GM23338 (cell line): ENCODE measurements around the gene CCDC70.

Source experiments
- CREB1 ChIP-seq: fragments of 250-450 bp; sonication (Bioruptor Pico); IDR thresholded peaks from 2 replicates; pipeline ENCODE4 v1.5.0; 2020; ENCODE audit warnings: low read depth, mild to moderate bottlenecking, moderate library complexity
- EZH2 ChIP-seq: fragments of 200-600 bp; sonication (generic); IDR thresholded peaks from one replicate; pipeline ENCODE4 v1.8.0; 2017; ENCODE audit warnings: antibody characterized with exemption, mild to moderate bottlenecking, low read depth; ENCODE audit not compliant: unreplicated experiment
- JUNB ChIP-seq: IDR thresholded peaks from one replicate; pipeline ENCODE4 v1.6.1; 2016; ENCODE audit warnings: antibody characterized with exemption; ENCODE audit not compliant: unreplicated experiment
- POLR2AphosphoS5 ChIP-seq: IDR thresholded peaks from 2 replicates; pipeline ENCODE4 v1.6.1; 2016; ENCODE audit warnings: antibody characterized with exemption, low read depth
- TF ChIP-seq, protein P1 (sequence below), 2 experiments: fragments of 200-600 bp in 1 of 2; sonication (generic) in 1 of 2; conservative IDR thresholded peaks; 2 replicates each; pipeline versions ENCODE4 v1.5.1 to v1.6.1; 2016 to 2017; ENCODE audit warnings: antibody characterized with exemption in 2 of 2, low read depth in 2 of 2, mild to moderate bottlenecking in 2 of 2, moderate library complexity in 1 of 2
- TF ChIP-seq, protein P2 (sequence below): IDR thresholded peaks from one replicate; pipeline ENCODE4 v1.6.1; 2018; ENCODE audit warnings: antibody characterized with exemption; ENCODE audit not compliant: unreplicated experiment

DNA sequence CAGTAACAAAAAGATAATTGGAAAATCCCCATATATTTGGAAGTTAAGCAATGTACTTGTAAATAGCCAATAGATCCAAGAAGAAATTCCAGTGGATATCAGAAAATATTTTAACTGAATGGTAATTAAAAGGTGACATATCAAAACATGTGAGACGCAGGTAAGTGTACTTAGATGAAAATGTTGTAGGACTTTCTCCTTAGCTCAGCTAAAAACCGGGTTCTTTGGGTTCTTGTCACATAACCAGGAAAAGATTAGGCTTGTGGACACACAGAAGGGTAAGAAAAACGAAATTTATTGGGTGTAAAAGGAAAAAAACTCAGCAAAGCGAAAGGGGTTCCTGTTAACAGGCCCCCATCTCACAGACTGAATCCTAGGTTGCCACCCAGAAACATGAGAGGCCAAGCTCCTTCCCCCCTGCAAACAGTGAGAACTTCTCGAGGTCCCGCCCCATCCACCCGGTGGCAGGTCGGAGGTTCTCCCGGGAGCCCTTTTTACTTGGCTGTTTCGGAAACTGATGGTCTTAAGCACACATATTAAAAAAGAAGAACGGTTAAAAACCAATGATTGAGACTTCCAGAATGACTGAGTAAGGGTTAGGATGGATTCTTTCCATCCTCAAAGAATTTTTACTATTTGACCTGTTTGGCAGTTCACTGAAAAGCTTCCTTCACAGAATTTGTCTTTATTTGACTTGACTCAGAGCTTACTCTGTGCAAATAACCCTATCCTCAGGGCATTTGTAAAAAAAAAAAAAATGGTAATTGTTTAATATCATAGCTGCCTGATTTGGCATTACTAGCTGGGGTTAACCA, 3.1 kb upstream of the CCDC70 start:
- TF ChIP-seq POLR2AphosphoS5 = no peak
- TF ChIP-seq, protein P1, sequence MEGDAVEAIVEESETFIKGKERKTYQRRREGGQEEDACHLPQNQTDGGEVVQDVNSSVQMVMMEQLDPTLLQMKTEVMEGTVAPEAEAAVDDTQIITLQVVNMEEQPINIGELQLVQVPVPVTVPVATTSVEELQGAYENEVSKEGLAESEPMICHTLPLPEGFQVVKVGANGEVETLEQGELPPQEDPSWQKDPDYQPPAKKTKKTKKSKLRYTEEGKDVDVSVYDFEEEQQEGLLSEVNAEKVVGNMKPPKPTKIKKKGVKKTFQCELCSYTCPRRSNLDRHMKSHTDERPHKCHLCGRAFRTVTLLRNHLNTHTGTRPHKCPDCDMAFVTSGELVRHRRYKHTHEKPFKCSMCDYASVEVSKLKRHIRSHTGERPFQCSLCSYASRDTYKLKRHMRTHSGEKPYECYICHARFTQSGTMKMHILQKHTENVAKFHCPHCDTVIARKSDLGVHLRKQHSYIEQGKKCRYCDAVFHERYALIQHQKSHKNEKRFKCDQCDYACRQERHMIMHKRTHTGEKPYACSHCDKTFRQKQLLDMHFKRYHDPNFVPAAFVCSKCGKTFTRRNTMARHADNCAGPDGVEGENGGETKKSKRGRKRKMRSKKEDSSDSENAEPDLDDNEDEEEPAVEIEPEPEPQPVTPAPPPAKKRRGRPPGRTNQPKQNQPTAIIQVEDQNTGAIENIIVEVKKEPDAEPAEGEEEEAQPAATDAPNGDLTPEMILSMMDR (conservative IDR thresholded peaks at IDR 0.05; ENCODE audit: low read depth in 2 of 2) = no peak
- no peak for TF ChIP-seq CREB1 (CRISPR knock-in tag)
- TF ChIP-seq, protein P2, sequence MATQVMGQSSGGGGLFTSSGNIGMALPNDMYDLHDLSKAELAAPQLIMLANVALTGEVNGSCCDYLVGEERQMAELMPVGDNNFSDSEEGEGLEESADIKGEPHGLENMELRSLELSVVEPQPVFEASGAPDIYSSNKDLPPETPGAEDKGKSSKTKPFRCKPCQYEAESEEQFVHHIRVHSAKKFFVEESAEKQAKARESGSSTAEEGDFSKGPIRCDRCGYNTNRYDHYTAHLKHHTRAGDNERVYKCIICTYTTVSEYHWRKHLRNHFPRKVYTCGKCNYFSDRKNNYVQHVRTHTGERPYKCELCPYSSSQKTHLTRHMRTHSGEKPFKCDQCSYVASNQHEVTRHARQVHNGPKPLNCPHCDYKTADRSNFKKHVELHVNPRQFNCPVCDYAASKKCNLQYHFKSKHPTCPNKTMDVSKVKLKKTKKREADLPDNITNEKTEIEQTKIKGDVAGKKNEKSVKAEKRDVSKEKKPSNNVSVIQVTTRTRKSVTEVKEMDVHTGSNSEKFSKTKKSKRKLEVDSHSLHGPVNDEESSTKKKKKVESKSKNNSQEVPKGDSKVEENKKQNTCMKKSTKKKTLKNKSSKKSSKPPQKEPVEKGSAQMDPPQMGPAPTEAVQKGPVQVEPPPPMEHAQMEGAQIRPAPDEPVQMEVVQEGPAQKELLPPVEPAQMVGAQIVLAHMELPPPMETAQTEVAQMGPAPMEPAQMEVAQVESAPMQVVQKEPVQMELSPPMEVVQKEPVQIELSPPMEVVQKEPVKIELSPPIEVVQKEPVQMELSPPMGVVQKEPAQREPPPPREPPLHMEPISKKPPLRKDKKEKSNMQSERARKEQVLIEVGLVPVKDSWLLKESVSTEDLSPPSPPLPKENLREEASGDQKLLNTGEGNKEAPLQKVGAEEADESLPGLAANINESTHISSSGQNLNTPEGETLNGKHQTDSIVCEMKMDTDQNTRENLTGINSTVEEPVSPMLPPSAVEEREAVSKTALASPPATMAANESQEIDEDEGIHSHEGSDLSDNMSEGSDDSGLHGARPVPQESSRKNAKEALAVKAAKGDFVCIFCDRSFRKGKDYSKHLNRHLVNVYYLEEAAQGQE = no peak
- TF ChIP-seq JUNB = no peak
- no peak for TF ChIP-seq EZH2
